T-helper 9 cell (primary cell): ENCODE measurements around the gene ARL8A.
"Not testable (repeated sequence)": the region's sequence is repeated elsewhere in the genome, so short reads cannot be mapped to it uniquely, and the experiment has no call there.

Experiments used
- DNase-seq: peaks from one replicate; pipeline ENCODE4 v3.0.0-alpha.2; 2020

ARL8A gene

GRCh38 chr1:202133496-202133895 lies 11.0 kb downstream of the ARL8A start:
- no peak for DNase-seq

GRCh38 chr1:202133001-202133400 lies 11.5 kb downstream of the ARL8A start:
- no peak for DNase-seq

GRCh38 chr1:202131956-202132821 lies 12.3 kb downstream of the ARL8A start:
- no peak for DNase-seq

GRCh38 chr1:202130816-202131522 lies 13.6 kb downstream of the ARL8A start:
- no peak for DNase-seq

GRCh38 chr1:202130297-202130721 lies 14.2 kb downstream of the ARL8A start:
- no peak for DNase-seq

GRCh38 chr1:202129453-202130296 lies 14.9 kb downstream of the ARL8A start:
- DNase-seq = no peak

GRCh38 chr1:202127836-202128622 lies 16.5 kb downstream of the ARL8A start:
- DNase-seq = no peak

GRCh38 chr1:202127061-202127460 lies 17.5 kb downstream of the ARL8A start:
- no peak for DNase-seq

- no peak for DNase-seq
These were observed 18.1 kb downstream of the ARL8A start for GRCh38 chr1:202126426-202126825.

GRCh38 chr1:202125611-202126010 lies 18.9 kb downstream of the ARL8A start:
- no peak for DNase-seq

- DNase-seq = no peak
These were observed 20.4 kb downstream of the ARL8A start for GRCh38 chr1:202124142-202124541.

- no peak for DNase-seq
These were observed 21.2 kb downstream of the ARL8A start for GRCh38 chr1:202123336-202123813.

GRCh38 chr1:202122639-202123335 lies 21.8 kb downstream of the ARL8A start, which contains the start of gene GPR37L1:
Gene GPR37L1 (plus strand): TSS chr1:202122917. CDS start chr1:202122964, 47 bp downstream.
- no peak for DNase-seq

GRCh38 chr1:202121006-202121405 lies 23.5 kb downstream of the ARL8A start:
- no peak for DNase-seq

GRCh38 chr1:202117898-202118371 lies 26.6 kb downstream of the ARL8A start:
- DNase-seq = no peak

GRCh38 chr1:202116287-202116686 lies 28.2 kb downstream of the ARL8A start:
- no peak for DNase-seq

- no peak for DNase-seq
These were observed 30.7 kb downstream of the ARL8A start for GRCh38 chr1:202113690-202114300.

GRCh38 chr1:202112859-202113689 lies 31.5 kb downstream of the ARL8A start:
- no peak for DNase-seq

GRCh38 chr1:202111589-202111988 lies 32.9 kb downstream of the ARL8A start:
- not testable (repeated sequence) for DNase-seq

- DNase-seq = no peak
These were observed 33.6 kb downstream of the ARL8A start for GRCh38 chr1:202110977-202111376.
